HCT116 (cell line): ENCODE measurements around the gene FGF3. TPM values are rescaled to one million over a fixed set of nuclear protein-coding genes. Genes with fewer than 3 reads are reported as not detected.

Experiments used
- ATAC-seq: fragments of 200-7000 bp; cut with Tn5 transposase; 2 replicates; pipeline ENCODE4 v1.9.1; 2020; ENCODE audit warnings: mild to moderate bottlenecking, moderate library complexity
- BruUV-seq: library from RNA; stranded (reverse); fragments of 400-500 nt; replicated peaks from 2 replicates; lab custom pipeline; 2021; lab: Mats Ljungman, UMichigan
- CTCF ChIA-PET: fragments of 300-600 bp; sonication (Branson Sonifier 250); formaldehyde crosslinking; loops from one replicate; lab custom pipeline; 2021; ENCODE audit warnings: antibody characterized with exemption; lab: Charles Lee
- POLR2A ChIA-PET: fragments of 300-600, 350-600 bp; sonication (Branson Sonifier 250); formaldehyde crosslinking; loops from one replicate; lab custom pipeline; 2021; ENCODE audit warnings: antibody characterized with exemption; lab: Charles Lee
- RAD21 ChIA-PET, 2 experiments: fragments of 300-600 bp; sonication (Branson Sonifier 250); formaldehyde crosslinking; loops; one replicate each; lab custom pipeline; 2023; ENCODE audit warnings: low total read pairs in 2 of 2; ENCODE audit not compliant: uncharacterized antibody in 2 of 2, unreplicated experiment in 2 of 2, low non-redundant PET in 1 of 2; lab: Charles Lee
- DNase-seq: peaks from one replicate; pipeline ENCODE4 v3.0.0-alpha.2; 2010; ENCODE audit warnings: low read depth, low spot score
- H2AFZ ChIP-seq: fragments of 200-600 bp; shearing (Covaris generic), sonication (generic); 2 replicates; pipeline ENCODE4 v1.6.1; 2017; ENCODE audit warnings: low read depth, mixed run types, mixed read lengths, antibody characterized with exemption, low read length; ENCODE audit not compliant: poor library complexity, severe bottlenecking
- H3K27ac ChIP-seq: 2 replicates; pipeline ENCODE4 v1.5.1; 2012; ENCODE audit warnings: low read depth, low read length
- H3K27me3 ChIP-seq: fragments of 200-600 bp; sonication (generic); 2 replicates; pipeline ENCODE4 v1.6.1; 2016; ENCODE audit warnings: mixed run types, low read length, mixed read lengths; ENCODE audit not compliant: insufficient read depth
- H3K36me3 ChIP-seq, 2 experiments: fragments of 200-500 bp in 1 of 2; fragments of 200-600 bp in 1 of 2; sonication (Bioruptor generic) in 1 of 2; sonication (generic) in 1 of 2; 2 replicates each; pipeline versions ENCODE4 v1.5.1 to v1.6.1; 2014 to 2016; ENCODE audit warnings: low read length in 2 of 2, inconsistent platforms in 1 of 2, mixed read lengths in 1 of 2, mixed run types in 1 of 2; ENCODE audit not compliant: insufficient read depth in 2 of 2, control insufficient read depth in 1 of 2
- H3K4me1 ChIP-seq, 2 experiments: fragments of 200-600 bp in 1 of 2; sonication (generic) in 1 of 2; 2 replicates each; pipeline versions ENCODE4 v1.5.1 to v1.6.1; 2012 to 2017; ENCODE audit warnings: low read length in 2 of 2, inconsistent platforms in 1 of 2, mild to moderate bottlenecking in 1 of 2, mixed read lengths in 1 of 2, mixed run types in 1 of 2, moderate library complexity in 1 of 2; ENCODE audit not compliant: insufficient read depth in 2 of 2, control insufficient read depth in 1 of 2
- H3K4me2 ChIP-seq: fragments of 200-600 bp; sonication (generic); 2 replicates; pipeline ENCODE4 v1.6.1; 2017; ENCODE audit warnings: mixed run types, low read length, mixed read lengths
- H3K4me3 ChIP-seq, 2 experiments: fragments of 200-600 bp in 1 of 2; sonication (generic) in 1 of 2; replicated peaks in 1 of 2; 2 replicates each; pipeline ENCODE4 v1.5.1; 2011 to 2016; ENCODE audit warnings: low read length in 2 of 2, control low read depth in 1 of 2, low read depth in 1 of 2, mild to moderate bottlenecking in 1 of 2, mixed read lengths in 1 of 2, mixed run types in 1 of 2
- H3K79me2 ChIP-seq: fragments of 200-600 bp; sonication (generic); 2 replicates; pipeline ENCODE4 v1.6.1; 2017; ENCODE audit warnings: mild to moderate bottlenecking, mixed run types, low read length, moderate library complexity, mixed read lengths; ENCODE audit not compliant: insufficient read depth
- H3K9ac ChIP-seq: fragments of 200-600 bp; sonication (generic); 2 replicates; pipeline ENCODE4 v1.6.1; 2016; ENCODE audit warnings: low read length, mixed read lengths
- H3K9me2 ChIP-seq: fragments of 200-600 bp; sonication (generic), shearing (Covaris generic); 2 replicates; pipeline ENCODE4 v1.6.1; 2017; ENCODE audit warnings: mixed run types, mild to moderate bottlenecking, moderate library complexity; ENCODE audit not compliant: insufficient read depth
- H3K9me3 ChIP-seq, 2 experiments: fragments of 200-500 bp in 1 of 2; fragments of 200-600 bp in 1 of 2; sonication (Bioruptor generic) in 1 of 2; sonication (generic) in 1 of 2; 2 replicates each; pipeline ENCODE4 v1.6.1; 2014 to 2017; ENCODE audit warnings: low read length in 2 of 2, mixed read lengths in 2 of 2, inconsistent platforms in 1 of 2, low read depth in 1 of 2, mild to moderate bottlenecking in 1 of 2, mixed run types in 1 of 2, moderate library complexity in 1 of 2; ENCODE audit not compliant: control insufficient read depth in 1 of 2, insufficient read depth in 1 of 2
- H4K20me1 ChIP-seq: fragments of 200-600 bp; sonication (generic), shearing (Covaris generic); 2 replicates; pipeline ENCODE4 v1.6.1; 2017; ENCODE audit warnings: mixed run types, mild to moderate bottlenecking, moderate library complexity; ENCODE audit not compliant: insufficient read depth
- ATF3 ChIP-seq: IDR thresholded peaks from 2 replicates; pipeline ENCODE4 v1.6.1; 2012
- CBX3 ChIP-seq: IDR thresholded peaks from 2 replicates; pipeline ENCODE4 v1.6.1; 2012; ENCODE audit warnings: low read depth
- CEBPB ChIP-seq: IDR thresholded peaks from 2 replicates; pipeline ENCODE4 v1.6.1; 2012; ENCODE audit warnings: low read depth
- ELF1 ChIP-seq: IDR thresholded peaks from 2 replicates; pipeline ENCODE4 v1.6.1; 2012; ENCODE audit warnings: low read depth, borderline replicate concordance
- EZH2 ChIP-seq: fragments of 200-600 bp; sonication (generic); IDR thresholded peaks from 2 replicates; pipeline ENCODE4 v1.6.1; 2017; ENCODE audit warnings: antibody characterized with exemption, mixed run types
- EZH2phosphoT487 ChIP-seq: fragments of 200-600 bp; IDR thresholded peaks from 2 replicates; pipeline ENCODE4 v1.6.1; 2018; ENCODE audit warnings: antibody characterized with exemption, borderline replicate concordance
- JUND ChIP-seq: IDR thresholded peaks from 2 replicates; pipeline ENCODE4 v1.6.1; 2012
- MAX ChIP-seq: IDR thresholded peaks from 2 replicates; pipeline ENCODE4 v1.6.1; 2012
- POLR2AphosphoS5 ChIP-seq: IDR thresholded peaks from 2 replicates; pipeline ENCODE4 v1.6.1; 2011; ENCODE audit warnings: mild to moderate bottlenecking, low read depth, low read length, moderate library complexity
- RAD21 ChIP-seq: IDR thresholded peaks from 2 replicates; pipeline ENCODE4 v1.6.1; 2012; ENCODE audit warnings: low read depth, mild to moderate bottlenecking
- TCF7L2 ChIP-seq: IDR thresholded peaks from 2 replicates; pipeline ENCODE4 v1.7.0; 2011; ENCODE audit warnings: borderline replicate concordance, inconsistent platforms; ENCODE audit not compliant: insufficient read depth, insufficient read length; ENCODE audit errors: extremely low read depth
- ZBTB33 ChIP-seq: IDR thresholded peaks from 2 replicates; pipeline ENCODE4 v1.6.1; 2011; ENCODE audit warnings: mild to moderate bottlenecking, low read length, moderate library complexity; ENCODE audit not compliant: insufficient replicate concordance; ENCODE audit errors: extremely low read depth
- ZFX ChIP-seq: fragments of 450-650 bp; IDR thresholded peaks from 2 replicates; pipeline ENCODE4 v1.6.1; 2017
- ZNF274 ChIP-seq: fragments of 200-500 bp; sonication (Bioruptor generic); IDR thresholded peaks from 2 replicates; pipeline ENCODE4 v1.6.1; 2014; ENCODE audit warnings: mild to moderate bottlenecking, low read depth, low read length, inconsistent platforms
- intact Hi-C: fragments of 100-400 bp; cut with micrococcal nuclease; formaldehyde crosslinking; loops from 2 replicates; pipeline ENCODE4 v1.10.0; 2022
- total RNA-seq: library from RNA; stranded (reverse); gene quantifications from one replicate; pipeline ENCODE4 v1.2.1, GENCODE V29; 2021; ENCODE audit not compliant: unreplicated experiment

FGF3 gene
- total RNA-seq, 1 experiment from 2014 or later: not detected

- no peaks in the 10 kb centered on the region for H3K36me3 ChIP-seq
- H3K9ac ChIP-seq: no peak overlapping the region
- ChIA-PET RAD21 (no interaction called here), CTCF (no interaction called here), POLR2A (no interaction called here)
- peaks cover 16 to 35% of the 10 kb centered on the region in 2 experiments for H3K4me1 ChIP-seq
- TF ChIP-seq ZFX: no peak
- H4K20me1 ChIP-seq: no peaks in the 10 kb centered on the region
- no peaks in the 10 kb centered on the region for H3K79me2 ChIP-seq
- no peak overlapping the region for H3K27ac ChIP-seq
- no peak overlapping the region for H3K4me3 ChIP-seq
- ATAC-seq (no peak), DNase-seq (no peak)
- H3K27me3 ChIP-seq: no peaks in the 10 kb centered on the region; the same call in 1 of the 2 replicates
- no peak overlapping the region for H2AFZ ChIP-seq
- intact Hi-C loops: no loop called here
- H3K9me3 ChIP-seq: no peaks in the 10 kb centered on the region
- BruUV-seq: no TSS peak
- no peaks in the 10 kb centered on the region for H3K9me2 ChIP-seq
- no peak overlapping the region for H3K4me2 ChIP-seq
These were observed 3.7 kb upstream of the FGF3 start for GRCh38 chr11:69822676-69823494.

- Histone ChIP-seq H4K20me1 (no peaks in the 10 kb centered on the region), H3K9me2 (no peaks in the 10 kb centered on the region), H3K9me3 (no peaks in the 10 kb centered on the region), H3K9ac (no peak overlapping the region), H3K27ac (no peak overlapping the region), H3K4me1 (peaks cover 16 to 45% of the 10 kb centered on the region in 2 experiments), H3K4me2 (no peak overlapping the region), H3K36me3 (no peaks in the 10 kb centered on the region), H3K4me3 (no peak overlapping the region), H3K79me2 (no peaks in the 10 kb centered on the region), H3K27me3 (peaks cover 8% of the 10 kb centered on the region; the same call in 1 of the 2 replicates), H2AFZ (no peak overlapping the region)
- intact Hi-C loops: no loop called here
- ATAC-seq: no peak
- CTCF ChIA-PET: no interaction called here
- POLR2A ChIA-PET: no interaction called here
- TF ChIP-seq POLR2AphosphoS5: no peak
- TF ChIP-seq CBX3: no peak
- TF ChIP-seq TCF7L2: no peak
- no peak for TF ChIP-seq RAD21
- no peak for TF ChIP-seq CEBPB
- TF ChIP-seq EZH2phosphoT487: no peak
- TF ChIP-seq JUND: no peak
- TF ChIP-seq ZNF274: no peak
- no peak for TF ChIP-seq ATF3
- TF ChIP-seq EZH2: no peak
- no peak for TF ChIP-seq ELF1
- TF ChIP-seq ZBTB33: no peak
- no peak for TF ChIP-seq MAX
- TF ChIP-seq ZFX: no peak
- BruUV-seq: no TSS peak
- DNase-seq: no peak
- RAD21 ChIA-PET: no interaction called here
These were observed 2.4 kb upstream of the FGF3 start for GRCh38 chr11:69821511-69822040.
